DOHH2 (cell line): ENCODE data around the gene MYCBP2.

Experiments used
- H3F3A ChIP-seq: fragments of 200-600 bp; sonication (generic), shearing (Covaris generic); 2 replicates; pipeline ENCODE4 v1.6.0; 2016; ENCODE audit warnings: antibody characterized with exemption, mild to moderate bottlenecking; ENCODE audit not compliant: control insufficient read depth, insufficient read depth
- H3K27ac ChIP-seq: fragments of 200-600 bp; sonication (generic); 2 replicates; pipeline ENCODE4 v1.5.1; 2014; ENCODE audit warnings: low read depth, mild to moderate bottlenecking, low read length, moderate library complexity
- H3K27me3 ChIP-seq: fragments of 200-600 bp; sonication (generic); 2 replicates; pipeline ENCODE4 v1.6.1; 2014; ENCODE audit warnings: mild to moderate bottlenecking, low read length, mixed read lengths; ENCODE audit not compliant: control insufficient read depth
- H3K36me3 ChIP-seq: fragments of 200-600 bp; sonication (generic); 2 replicates; pipeline ENCODE4 v1.6.1; 2014; ENCODE audit warnings: mild to moderate bottlenecking, low read length, moderate library complexity, mixed read lengths; ENCODE audit not compliant: control insufficient read depth
- H3K4me1 ChIP-seq: fragments of 200-600 bp; sonication (generic); 2 replicates; pipeline ENCODE4 v1.6.1; 2014; ENCODE audit warnings: mild to moderate bottlenecking, low read length, mixed read lengths; ENCODE audit not compliant: control insufficient read depth
- H3K4me2 ChIP-seq: fragments of 200-600 bp; sonication (generic); 2 replicates; pipeline ENCODE4 v1.6.0; 2014; ENCODE audit warnings: mild to moderate bottlenecking, low read length, moderate library complexity
- H3K4me3 ChIP-seq: fragments of 200-600 bp; sonication (generic); 2 replicates; pipeline ENCODE4 v1.5.1; 2014; ENCODE audit warnings: mild to moderate bottlenecking, low read length, mixed read lengths
- H3K79me2 ChIP-seq: fragments of 200-600 bp; sonication (generic); 2 replicates; pipeline ENCODE4 v1.6.1; 2014; ENCODE audit warnings: mild to moderate bottlenecking, low read length, mixed read lengths; ENCODE audit not compliant: control insufficient read depth
- H3K9me2 ChIP-seq: fragments of 200-600 bp; sonication (generic); replicated peaks from 2 replicates; pipeline ENCODE4 v1.6.1; 2014; ENCODE audit warnings: mild to moderate bottlenecking, low read length, mixed read lengths; ENCODE audit not compliant: control insufficient read depth
- H3K9me3 ChIP-seq: fragments of 200-600 bp; sonication (generic); 2 replicates; pipeline ENCODE4 v1.6.1; 2014; ENCODE audit warnings: antibody characterized with exemption, low read length, mixed read lengths; ENCODE audit not compliant: control insufficient read depth, insufficient read depth
- H4K20me1 ChIP-seq: fragments of 200-600 bp; sonication (generic); 2 replicates; pipeline ENCODE4 v1.6.0; 2014; ENCODE audit warnings: low read depth, mild to moderate bottlenecking, antibody characterized with exemption, low read length, moderate library complexity; ENCODE audit not compliant: control insufficient read depth, insufficient read depth
- EZH2phosphoT487 ChIP-seq: fragments of 200-600 bp; sonication (generic); IDR thresholded peaks from 2 replicates; pipeline ENCODE4 v1.6.1; 2017; ENCODE audit warnings: borderline replicate concordance, mild to moderate bottlenecking, antibody characterized with exemption, low read length, moderate library complexity, mixed read lengths
- TF ChIP-seq, protein P1 (sequence below): fragments of 200-600 bp; sonication (generic); IDR thresholded peaks from one replicate; pipeline ENCODE4 v1.5.1; 2014; ENCODE audit warnings: antibody characterized with exemption, mild to moderate bottlenecking, low read depth, low read length; ENCODE audit not compliant: poor library complexity, severe bottlenecking

The MYCBP2 gene

DNA sequence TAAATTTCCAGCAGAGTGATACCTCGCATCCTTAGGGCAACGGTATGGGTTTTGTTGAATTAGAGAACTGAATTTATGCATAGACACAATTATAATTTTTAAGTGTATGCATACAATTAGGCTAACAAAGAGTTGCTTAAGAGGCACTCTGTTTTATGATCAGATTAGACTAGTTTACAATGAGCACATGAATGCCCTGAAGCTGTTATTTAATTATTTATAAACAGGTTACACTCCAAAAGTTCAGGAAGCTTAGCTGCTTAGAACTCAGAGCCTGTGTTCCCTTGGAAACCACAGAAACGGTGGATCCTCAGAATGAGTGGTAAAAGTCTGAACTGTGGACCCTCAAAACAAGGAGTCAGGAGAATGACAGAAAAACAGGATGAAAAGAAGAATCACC, 227.5 kb downstream of the MYCBP2 start:
- TF ChIP-seq, protein P1, sequence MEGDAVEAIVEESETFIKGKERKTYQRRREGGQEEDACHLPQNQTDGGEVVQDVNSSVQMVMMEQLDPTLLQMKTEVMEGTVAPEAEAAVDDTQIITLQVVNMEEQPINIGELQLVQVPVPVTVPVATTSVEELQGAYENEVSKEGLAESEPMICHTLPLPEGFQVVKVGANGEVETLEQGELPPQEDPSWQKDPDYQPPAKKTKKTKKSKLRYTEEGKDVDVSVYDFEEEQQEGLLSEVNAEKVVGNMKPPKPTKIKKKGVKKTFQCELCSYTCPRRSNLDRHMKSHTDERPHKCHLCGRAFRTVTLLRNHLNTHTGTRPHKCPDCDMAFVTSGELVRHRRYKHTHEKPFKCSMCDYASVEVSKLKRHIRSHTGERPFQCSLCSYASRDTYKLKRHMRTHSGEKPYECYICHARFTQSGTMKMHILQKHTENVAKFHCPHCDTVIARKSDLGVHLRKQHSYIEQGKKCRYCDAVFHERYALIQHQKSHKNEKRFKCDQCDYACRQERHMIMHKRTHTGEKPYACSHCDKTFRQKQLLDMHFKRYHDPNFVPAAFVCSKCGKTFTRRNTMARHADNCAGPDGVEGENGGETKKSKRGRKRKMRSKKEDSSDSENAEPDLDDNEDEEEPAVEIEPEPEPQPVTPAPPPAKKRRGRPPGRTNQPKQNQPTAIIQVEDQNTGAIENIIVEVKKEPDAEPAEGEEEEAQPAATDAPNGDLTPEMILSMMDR = no peak
- TF ChIP-seq EZH2phosphoT487 = no peak
- H3K27me3 ChIP-seq = no peaks in the 10 kb centered on the region
- H3K27ac ChIP-seq = no peak overlapping the region
- no peaks in the 10 kb centered on the region for H3K9me3 ChIP-seq
- H3K79me2 ChIP-seq = no peaks in the 10 kb centered on the region
- H3K4me3 ChIP-seq = no peak overlapping the region
- peaks cover 34% of the 10 kb centered on the region for H3K36me3 ChIP-seq
- H3K4me2 ChIP-seq = no peak overlapping the region
- H4K20me1 ChIP-seq = no peaks in the 10 kb centered on the region
- no peaks in the 10 kb centered on the region for H3F3A ChIP-seq
- no peaks in the 10 kb centered on the region for H3K4me1 ChIP-seq
- no peaks in the 10 kb centered on the region for H3K9me2 ChIP-seq

DNA sequence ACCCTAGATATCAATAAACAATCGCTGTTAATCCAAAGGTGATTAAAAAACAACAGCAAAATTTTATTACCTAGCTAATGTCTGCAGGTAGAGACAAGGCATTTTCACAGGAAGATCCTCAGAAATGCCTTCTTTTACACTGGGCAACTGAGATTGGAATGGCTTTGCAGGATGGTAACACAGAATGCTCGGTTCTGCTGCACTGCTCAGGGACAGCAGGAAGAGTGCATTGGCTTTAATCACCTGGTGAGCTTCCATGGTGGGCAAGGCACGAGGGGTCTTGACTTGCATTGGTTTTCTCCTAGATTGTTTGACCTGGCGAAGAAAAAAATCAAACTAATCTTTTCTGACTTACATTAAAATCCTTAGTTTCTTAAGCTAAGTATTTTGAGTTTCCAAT, 231.6 kb downstream of the MYCBP2 start:
- no peaks in the 10 kb centered on the region for H3K27me3 ChIP-seq
- no peaks in the 10 kb centered on the region for H3K9me2 ChIP-seq
- H3K4me1 ChIP-seq = no peaks in the 10 kb centered on the region
- no peaks in the 10 kb centered on the region for H4K20me1 ChIP-seq
- H3F3A ChIP-seq = no peaks in the 10 kb centered on the region
- H3K9me3 ChIP-seq = no peaks in the 10 kb centered on the region
- no peak overlapping the region for H3K4me3 ChIP-seq
- H3K4me2 ChIP-seq = no peak overlapping the region
- H3K79me2 ChIP-seq = no peaks in the 10 kb centered on the region
- peaks cover 53% of the 10 kb centered on the region for H3K36me3 ChIP-seq
- no peak overlapping the region for H3K27ac ChIP-seq
- TF ChIP-seq, protein P1 = no peak
- TF ChIP-seq EZH2phosphoT487 = no peak

DNA sequence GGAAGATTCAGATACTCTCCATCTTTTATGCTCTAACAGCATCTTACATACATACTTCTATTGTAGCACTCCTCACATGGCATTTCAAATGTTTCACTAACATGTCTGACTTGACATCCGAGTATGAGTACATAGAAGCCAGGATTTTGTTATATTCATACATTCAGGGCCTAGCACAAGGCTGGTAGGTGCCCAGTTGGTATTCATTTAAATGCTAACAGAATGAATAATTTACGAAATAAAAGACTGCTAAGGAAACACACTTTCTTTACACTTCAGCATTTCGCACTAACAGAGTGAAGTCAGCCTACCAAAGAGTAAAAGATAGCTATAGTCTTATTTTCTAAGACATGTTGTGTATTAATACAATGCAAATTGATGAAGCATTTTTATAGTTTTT, 232.1 kb downstream of the MYCBP2 start:
- H3F3A ChIP-seq = no peaks in the 10 kb centered on the region
- TF ChIP-seq, protein P1 = no peak
- TF ChIP-seq EZH2phosphoT487 = no peak
- H4K20me1 ChIP-seq = no peaks in the 10 kb centered on the region
- no peaks in the 10 kb centered on the region for H3K9me3 ChIP-seq
- H3K27ac ChIP-seq = no peak overlapping the region
- no peak overlapping the region for H3K4me2 ChIP-seq
- H3K27me3 ChIP-seq = no peaks in the 10 kb centered on the region
- H3K4me3 ChIP-seq = no peak overlapping the region
- H3K4me1 ChIP-seq = no peaks in the 10 kb centered on the region
- H3K36me3 ChIP-seq = peaks cover 53% of the 10 kb centered on the region
- H3K9me2 ChIP-seq = no peaks in the 10 kb centered on the region
- H3K79me2 ChIP-seq = no peaks in the 10 kb centered on the region

DNA sequence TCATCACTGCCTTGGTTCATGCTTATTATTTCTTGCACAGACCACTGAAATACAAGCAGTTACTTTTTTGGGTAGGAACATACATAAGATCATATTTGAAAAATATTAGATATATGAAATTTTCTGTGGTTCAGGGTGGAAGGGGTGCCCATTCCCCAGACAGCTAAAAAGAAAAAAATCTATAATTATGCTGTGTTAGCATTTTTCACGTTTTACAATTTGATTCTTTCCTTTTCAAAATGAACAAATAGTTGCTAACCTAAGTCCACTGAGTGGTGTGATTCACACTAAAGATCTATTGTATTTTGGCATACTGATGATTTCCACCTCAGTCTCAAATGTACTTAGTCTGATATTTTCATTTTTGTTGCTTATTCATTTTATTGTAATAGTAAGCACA, 233.2 kb downstream of the MYCBP2 start:
- H3K4me2 ChIP-seq = no peak overlapping the region
- no peak overlapping the region for H3K27ac ChIP-seq
- no peaks in the 10 kb centered on the region for H3K9me3 ChIP-seq
- TF ChIP-seq EZH2phosphoT487 = no peak
- TF ChIP-seq, protein P1 = no peak
- H3K4me1 ChIP-seq = no peaks in the 10 kb centered on the region
- peaks cover 47% of the 10 kb centered on the region for H3K36me3 ChIP-seq
- no peaks in the 10 kb centered on the region for H3F3A ChIP-seq
- no peaks in the 10 kb centered on the region for H3K79me2 ChIP-seq
- H3K4me3 ChIP-seq = no peak overlapping the region
- H3K27me3 ChIP-seq = no peaks in the 10 kb centered on the region
- no peaks in the 10 kb centered on the region for H4K20me1 ChIP-seq
- H3K9me2 ChIP-seq = no peaks in the 10 kb centered on the region
